ENCODE results near the gene EID2B.

EID2B gene, protein sequence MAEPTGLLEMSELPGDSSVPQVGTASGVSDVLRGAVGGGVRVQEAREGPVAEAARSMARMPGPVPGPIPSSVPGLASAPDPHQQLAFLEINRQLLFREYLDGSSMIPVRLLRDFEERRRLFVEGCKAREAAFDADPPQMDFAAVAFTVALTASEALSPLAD

DNA sequence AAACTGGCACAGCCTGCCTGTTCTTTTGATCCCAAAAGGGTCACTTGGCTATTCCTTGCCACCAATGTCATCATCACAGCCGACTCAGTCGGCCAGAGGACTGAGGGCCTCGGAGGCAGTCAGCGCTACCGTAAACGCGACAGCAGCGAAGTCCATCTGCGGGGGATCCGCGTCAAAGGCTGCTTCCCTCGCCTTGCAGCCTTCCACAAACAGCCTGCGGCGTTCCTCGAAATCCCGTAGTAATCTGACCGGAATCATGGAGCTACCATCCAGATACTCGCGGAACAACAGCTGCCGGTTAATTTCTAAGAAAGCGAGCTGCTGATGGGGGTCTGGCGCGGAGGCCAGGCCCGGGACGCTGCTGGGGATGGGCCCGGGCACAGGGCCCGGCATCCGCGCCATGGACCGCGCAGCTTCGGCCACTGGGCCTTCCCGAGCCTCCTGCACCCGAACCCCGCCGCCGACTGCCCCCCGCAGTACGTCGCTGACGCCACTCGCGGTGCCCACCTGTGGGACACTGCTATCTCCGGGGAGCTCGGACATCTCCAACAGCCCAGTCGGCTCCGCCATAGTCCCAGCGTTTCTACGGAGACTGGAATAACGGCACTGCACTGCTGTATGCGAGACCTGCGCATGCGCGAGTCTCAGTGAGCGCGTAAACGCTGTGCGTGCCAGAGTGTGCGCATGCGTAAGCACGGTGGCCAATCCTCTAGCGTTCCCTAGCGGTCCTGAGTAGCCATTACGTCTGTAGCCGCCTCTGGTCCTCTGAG, at the start of gene EID2B:
Gene EID2B (minus strand): TSS at position 620 of the 770 bp plus-strand sequence. CDS start 50 bp downstream, at position 570.
- peak; percentile 98 for DNase-seq (ENCODE audit: low spot score)

- DNase-seq (ENCODE audit: low spot score) = no peak
Observed at GRCh38 chr19:39582442-39582841, 49.8 kb upstream of the EID2B start.

DNA sequence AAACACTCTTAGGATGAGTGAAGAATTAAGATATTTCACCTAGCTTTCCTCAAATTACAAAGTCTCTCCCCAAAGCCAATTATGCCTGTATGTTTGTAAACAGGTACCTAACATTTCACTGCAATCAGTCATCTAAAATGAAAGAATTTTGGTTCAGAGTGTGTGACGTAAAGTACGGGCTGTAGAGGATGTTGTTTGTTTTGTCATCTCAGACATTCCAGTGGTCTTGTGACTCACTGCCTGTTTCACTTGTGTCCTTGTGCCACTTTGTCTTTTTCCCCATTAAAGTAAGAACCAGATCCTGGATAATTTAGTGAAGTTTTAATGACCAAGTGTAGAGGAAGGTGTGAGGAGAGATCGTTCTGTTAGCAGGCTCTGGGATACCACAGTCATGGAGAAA, 36.0 kb upstream of the EID2B start:
- no peak for DNase-seq (ENCODE audit: low spot score)

DNA sequence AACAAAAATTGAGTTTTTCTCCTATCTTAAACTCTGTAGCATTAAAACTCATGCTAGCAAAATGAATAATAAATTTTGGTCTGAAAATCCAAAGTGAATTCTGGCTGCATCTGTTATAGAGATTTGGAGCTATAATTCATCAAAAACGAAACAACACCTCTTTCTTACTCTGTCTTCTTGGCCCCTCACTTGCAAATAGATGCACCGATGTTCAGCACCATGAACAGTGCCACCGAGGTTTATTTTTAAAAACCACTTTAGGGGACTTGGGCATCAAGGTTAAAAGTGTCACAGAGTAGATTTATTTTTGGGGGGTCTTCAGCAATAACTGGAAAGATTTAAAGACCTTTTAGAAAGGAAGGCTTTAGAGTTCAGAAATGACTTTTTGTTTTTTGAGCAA, 33.4 kb upstream of the EID2B start:
- no peak for DNase-seq (ENCODE audit: low spot score)

- no peak for DNase-seq (ENCODE audit: low spot score)
Observed at GRCh38 chr19:39563408-39563807, 30.8 kb upstream of the EID2B start.

DNA sequence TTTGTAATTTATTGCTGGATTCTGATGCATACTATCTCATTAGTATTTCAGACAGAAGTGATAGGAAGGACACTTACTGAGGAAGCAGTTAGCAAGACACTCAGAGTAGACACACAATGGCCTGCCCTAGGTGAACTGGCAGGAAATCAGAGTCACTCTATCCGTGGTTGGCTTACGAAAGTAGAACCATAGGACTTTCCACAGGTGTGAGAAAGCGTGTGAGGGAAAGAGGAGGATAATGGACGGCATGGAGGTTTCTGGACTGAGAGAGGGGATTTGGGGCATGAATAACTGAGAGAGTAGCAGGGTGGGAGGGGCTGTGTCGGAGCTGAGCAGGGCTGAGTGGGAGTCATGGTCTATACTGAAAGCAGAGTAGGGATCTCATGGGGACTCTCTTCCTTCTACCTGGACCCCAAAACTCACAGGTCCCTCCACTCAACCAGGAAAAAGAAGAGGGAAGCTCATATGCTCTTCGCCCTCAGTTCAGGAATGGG, 26.0 kb upstream of the EID2B start:
- DNase-seq (ENCODE audit: low spot score) = no peak

DNA sequence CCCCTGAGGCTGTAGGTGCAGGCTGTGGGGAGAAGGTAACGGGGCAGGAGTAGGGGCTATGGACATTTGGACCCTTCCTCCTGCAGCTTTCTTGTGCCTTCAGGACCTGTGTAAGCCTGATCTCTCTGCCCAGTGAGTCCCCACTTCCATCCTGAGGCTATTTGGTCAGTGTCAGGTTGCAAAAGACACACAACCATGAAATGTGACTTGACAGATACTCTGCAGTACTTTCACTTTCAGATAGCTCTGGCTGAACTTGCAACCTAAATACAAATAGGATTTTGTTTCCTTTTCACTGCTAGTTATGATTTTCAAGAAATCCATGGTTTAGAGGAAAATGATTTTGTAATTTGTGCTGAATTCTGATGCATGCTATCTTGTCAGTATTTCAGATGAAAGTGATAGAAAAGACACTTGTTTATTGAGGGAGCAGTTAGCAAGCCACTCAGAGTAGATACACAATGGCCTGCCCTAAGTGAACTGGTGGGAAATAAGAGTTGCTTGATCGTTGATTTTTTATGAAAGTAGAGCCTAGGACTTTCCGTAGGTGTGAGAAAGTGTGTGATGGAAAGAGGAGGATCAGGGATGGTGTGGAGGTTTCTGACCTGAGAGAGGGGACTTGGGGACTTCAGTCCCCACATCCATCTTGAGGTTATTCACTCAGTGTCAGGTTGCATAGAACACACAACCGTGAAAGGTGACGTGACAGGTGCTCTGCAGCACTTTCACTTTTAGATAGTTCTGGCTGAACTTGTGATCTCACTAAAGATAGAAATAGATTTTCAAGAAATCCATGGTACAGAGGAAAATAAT, 25.4 kb upstream of the EID2B start:
- peak; percentile 44 for DNase-seq (ENCODE audit: low spot score)

GRCh38 chr19:39555883-39556282, 23.2 kb upstream of the EID2B start:
- no peak for DNase-seq (ENCODE audit: low spot score)

DNA sequence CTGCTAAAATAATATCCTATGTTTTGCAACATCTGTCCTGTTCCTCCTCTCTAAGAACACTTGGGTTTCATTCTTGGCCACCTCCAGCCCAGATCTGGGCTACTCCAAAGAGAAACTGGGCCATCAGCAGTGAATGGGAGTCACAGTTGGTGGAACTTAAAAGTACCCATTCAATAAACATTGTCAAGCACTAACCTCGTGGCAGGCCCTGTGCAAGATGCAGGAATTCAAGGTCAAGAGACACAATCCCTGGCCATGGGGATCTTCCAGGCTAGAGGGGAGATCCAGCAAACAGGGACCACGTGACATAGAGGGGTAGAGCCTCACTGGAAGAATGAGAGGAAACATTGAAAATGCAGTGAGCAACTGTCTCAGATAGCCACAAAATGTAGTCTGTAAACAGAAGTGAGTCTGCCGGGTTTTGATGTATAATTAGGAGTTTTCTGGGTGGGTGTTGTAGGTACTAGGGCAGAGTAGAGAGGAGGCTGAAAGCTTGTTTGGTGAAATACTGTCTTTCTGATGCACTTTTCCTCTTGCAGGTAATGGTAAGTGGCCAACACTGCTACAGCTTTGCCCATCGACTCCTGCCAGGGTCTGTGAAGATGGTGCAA, 22.2 kb upstream of the EID2B start:
- DNase-seq (ENCODE audit: low spot score) = no peak

DNA sequence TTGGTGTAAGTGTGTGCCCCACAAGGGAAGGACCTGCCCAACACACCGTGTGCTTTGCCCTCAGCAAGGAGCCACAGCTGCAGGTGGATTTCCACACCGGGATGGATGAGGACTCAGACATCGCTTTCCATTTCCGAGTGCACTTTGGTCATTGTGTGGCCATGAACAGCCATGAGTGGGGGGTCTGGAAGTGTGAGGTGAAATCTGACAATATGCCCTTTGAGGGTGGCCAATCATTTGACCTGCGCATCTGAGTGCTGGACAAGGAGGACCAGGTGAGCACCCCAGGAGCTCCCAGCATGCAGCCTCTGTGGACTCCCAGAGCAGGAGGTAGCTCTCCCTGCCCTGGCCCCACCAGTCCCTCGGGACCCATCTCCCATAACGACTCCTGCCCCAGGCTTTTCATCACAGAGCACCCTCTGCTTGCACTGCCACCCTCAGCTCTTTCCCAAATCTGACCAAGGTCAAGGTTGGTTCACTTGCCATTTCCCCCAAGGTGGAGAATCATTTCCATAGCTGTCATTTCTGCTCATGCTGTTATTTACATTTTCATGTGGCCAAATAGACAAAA, 20.5 kb upstream of the EID2B start:
- no peak for DNase-seq (ENCODE audit: low spot score)

DNA sequence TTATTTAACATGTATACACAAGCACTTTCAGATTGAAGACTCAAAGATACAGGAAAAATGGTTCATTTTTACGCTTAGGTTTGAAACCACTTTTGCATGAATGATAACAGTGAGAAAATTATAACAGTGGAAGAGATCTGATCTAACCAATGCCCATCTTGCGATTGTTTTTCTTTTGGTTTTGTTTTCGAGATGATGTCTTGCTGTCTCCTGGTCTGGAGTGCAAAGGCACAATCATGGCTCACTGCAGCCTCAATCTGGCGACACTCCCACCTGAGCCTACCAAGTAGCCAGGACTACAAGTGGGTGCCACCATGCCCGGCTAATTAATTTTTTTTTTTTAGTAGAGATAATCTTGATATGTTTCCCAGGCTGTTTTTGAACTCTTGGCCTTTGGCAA, 17.5 kb upstream of the EID2B start:
- DNase-seq (ENCODE audit: low spot score) = no peak

DNA sequence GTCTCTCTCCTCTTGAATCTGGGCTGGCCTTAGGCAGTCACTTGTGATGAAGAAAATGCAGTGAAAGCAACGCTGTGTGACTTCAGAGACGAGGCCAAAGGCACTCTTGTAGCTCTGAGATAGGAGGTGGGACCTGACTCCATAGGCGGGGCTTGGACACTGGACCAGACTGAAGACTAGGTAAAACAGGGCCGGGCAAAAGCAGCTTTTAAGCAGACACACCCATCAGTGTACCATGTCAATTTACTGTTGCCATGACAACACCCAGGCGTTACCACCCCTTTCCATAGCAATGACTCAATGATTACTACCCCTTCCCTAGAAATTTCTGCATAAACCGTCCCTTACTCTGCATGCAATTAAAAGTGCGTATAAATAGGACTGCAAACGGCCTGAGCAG, 13.9 kb upstream of the EID2B start:
- DNase-seq (ENCODE audit: low spot score) = no peak

DNA sequence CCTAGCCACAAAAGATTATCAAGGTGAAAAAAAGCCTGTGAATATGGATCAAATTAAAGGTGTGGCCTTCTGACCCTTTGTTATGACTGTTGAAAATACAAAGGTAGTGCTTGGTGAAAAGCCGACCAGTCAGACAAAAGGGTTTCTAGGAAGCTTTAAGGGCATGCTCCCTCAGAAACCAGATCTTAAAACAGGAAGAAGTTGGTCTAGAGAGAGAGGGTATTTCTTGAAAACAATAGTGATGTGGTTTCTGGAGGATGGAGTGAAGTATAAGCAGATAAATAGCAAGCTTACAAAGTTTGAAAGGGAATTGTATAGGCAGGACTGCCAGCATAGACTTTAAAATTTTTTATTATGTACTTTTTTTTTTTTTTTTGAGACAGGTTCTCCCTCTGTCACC, 12.3 kb upstream of the EID2B start:
- DNase-seq (ENCODE audit: low spot score) = no peak

DNA sequence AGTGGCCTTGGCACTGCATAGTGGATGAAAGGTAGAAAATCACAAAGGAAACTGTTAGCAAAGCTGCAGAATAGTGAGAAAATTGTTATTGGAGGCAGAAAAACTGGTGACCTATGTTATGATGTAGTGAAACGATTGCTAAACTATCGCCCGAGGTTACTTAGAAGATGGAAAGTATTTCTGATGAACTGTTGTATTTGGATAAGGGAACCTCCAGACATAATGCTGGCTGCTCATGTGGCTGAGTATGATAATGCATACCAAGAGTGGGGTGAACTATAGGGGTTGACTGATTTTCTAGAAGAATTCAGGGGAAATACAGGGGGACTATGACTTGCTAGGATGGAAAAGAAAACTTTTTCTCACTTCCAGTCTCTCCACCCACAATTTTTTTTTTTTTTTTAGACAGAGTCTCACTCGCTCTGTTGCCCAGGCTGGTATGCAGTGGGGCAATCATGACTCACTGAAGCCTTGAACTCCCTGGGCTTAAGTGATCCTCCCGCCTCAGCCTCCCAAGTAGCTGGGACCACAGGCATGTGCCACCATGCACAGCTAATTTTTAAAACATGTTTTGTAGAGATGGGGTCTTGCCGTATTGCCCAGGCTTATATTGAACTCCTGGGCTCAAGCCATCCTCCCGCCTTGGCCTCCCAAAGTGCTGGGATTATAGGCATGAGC, 11.7 kb upstream of the EID2B start:
- no peak for DNase-seq (ENCODE audit: low spot score)

GRCh38 chr19:39543477-39543857, 10.8 kb upstream of the EID2B start:
- no peak for DNase-seq (ENCODE audit: low spot score)

GRCh38 chr19:39542206-39542605, 9.6 kb upstream of the EID2B start:
- no peak for DNase-seq (ENCODE audit: low spot score)

DNA sequence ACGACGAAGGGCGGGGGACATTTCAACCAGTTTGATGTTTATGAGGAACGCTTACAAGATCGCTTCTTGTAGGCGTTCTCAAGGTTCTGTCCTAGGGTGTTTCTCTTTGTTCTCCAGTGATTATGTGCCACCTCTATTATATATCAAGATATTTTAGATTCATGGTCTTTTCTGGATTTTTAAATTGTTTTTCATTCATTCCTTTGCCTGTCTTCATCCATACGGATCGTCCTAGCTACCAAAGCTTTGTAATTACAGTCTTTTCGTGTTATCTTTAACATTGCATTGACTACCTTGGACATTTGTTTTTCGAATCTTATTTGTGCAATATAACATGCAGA, 7.7 kb upstream of the EID2B start:
- DNase-seq (ENCODE audit: low spot score) = no peak

DNA sequence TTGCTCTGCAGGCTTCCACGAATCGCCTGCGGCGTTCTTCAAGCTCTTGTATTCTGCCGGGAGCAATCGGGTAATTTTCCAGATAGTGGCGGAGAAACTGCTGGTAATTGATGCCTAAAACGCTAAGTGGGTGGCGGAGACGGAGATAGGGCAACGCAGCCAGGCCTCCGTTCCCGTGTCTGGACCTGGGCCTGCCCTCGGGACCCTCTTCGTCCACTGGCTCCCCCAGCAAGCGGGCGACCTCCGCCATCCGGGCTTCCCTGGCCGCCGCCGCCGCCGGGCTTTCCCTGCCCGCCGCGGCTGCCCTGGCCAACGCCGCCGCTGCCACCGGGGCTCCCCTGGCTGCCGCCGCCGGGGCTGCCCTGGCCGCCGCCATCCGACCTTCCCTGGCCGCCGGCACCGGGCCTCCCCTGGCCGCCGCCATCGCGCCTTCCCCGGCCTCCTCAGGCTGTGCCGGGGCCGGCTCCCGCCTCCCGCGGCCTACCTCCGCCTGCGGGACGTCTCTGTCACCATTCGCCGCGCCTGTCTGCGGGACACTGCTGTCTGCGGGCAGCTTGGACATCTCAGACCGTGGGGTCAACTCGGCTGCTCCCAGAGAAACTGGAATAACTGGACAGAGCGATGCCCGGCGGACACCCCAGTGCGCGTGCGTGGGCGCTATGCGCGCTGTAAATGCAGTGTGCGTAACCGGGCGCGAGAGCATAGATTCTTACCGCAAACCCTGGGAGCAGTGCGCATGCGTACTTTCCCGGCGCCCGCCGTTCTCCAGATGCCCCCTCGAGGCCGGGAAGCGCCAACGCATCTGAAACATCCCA, 7.1 kb upstream of the EID2B start, which contains the start of gene EID2:
Gene EID2 (minus strand): TSS at position 644 of the 815 bp plus-strand sequence. CDS start 82 bp downstream, at position 562.
- peak; percentile 99 for DNase-seq (ENCODE audit: low spot score)

DNA sequence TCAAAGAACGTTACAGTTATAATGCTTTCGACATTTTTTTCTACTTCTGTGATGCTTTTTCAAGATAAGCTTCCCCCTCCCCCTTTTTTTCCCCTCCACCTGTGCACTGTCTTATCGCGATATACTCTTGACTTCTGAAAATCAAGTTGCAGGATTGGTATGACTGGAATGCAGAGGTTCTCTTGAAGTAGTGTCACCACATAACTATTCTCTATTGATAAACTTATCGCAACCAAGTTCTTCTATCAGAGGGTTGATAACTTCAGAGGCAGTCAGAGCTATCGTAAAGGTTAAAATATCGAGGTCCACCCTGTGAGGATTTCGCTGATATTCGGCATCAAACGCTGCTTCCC, 6.5 kb upstream of the EID2B start:
- DNase-seq (ENCODE audit: low spot score) = peak; percentile 67

DNA sequence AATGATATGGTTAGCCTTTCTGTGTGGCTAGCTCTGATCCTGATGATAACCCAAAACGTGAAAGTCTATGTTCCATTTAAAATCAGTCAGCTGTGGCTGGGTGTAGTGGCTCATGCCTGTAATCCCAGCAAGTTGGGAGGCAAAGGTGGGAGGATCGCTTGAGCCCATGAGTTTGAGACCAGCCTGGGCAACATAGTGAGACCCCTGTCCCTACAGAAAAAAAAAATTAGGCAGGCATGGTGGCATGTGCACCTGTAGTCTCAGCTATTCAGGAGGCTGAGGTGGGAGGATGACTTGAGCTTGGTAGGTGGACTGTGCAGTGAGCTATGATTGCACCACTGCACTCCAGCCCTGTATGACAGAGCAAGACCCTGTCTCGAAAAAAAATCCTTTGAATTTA, 1.1 kb upstream of the EID2B start:
- no peak for DNase-seq (ENCODE audit: low spot score)

GRCh38 chr19:39533003-39533512, 406 bp upstream of the EID2B start:
- DNase-seq (ENCODE audit: low spot score) = no peak

All from HuH-7 (cell line).